Spleen (tissue), 7 donors: ENCODE data around the gene ARHGAP6.

Experiments used
- CTCF ChIP-seq, 11 experiments: fragments of 200-600 bp in 7 of 11; fragments of 450-650 bp in 4 of 11; sonication (generic) in 4 of 11; IDR thresholded peaks in 8 of 11; conservative IDR thresholded peaks in 3 of 11; 1 replicate in 7 of 11; 2 replicates in 4 of 11; pipeline versions ENCODE4 v1.4.0 to v1.8.0; 2016 to 2021; ENCODE audit warnings: antibody characterized with exemption in 11 of 11, inconsistent platforms in 4 of 11, mild to moderate bottlenecking in 1 of 11
- POLR2A ChIP-seq, 3 donors: fragments of 450-650 bp; IDR thresholded peaks; one replicate each; pipeline ENCODE4 v1.5.1; 2017; ENCODE audit warnings: antibody characterized with exemption in 3 of 3, mild to moderate bottlenecking in 1 of 3
- donor health status: DM: no; HTN: no; CAD: no; lungs with moderate emphysema.
- donor health status: DM: no; HTN: no; CAD: no.
- donor health status: DM: no; HTN: no; CAD: no.

GRCh38 chrX:11135564-11136185, 530.0 kb downstream of the ARHGAP6 start:
- TF ChIP-seq CTCF (IDR thresholded peaks at IDR 0.05 in 8 of 11, conservative IDR thresholded peaks at IDR 0.05 in 3 of 11), result no peak
- no peak for TF ChIP-seq POLR2A (IDR thresholded peaks at IDR 0.05)
